H1 (cell line): ENCODE data around the gene DCTN3. TPM values are rescaled to one million over a fixed set of nuclear protein-coding genes. Genes with fewer than 3 reads are reported as not detected.

Experiments
- ASH2L ChIP-seq: fragments of 200-600, 300-600 bp; sonication (generic); IDR thresholded peaks from one replicate; pipeline ENCODE4 v1.7.1; 2017; ENCODE audit warnings: low read length
- BCL11A ChIP-seq, 2 experiments: IDR thresholded peaks; one replicate each; pipeline ENCODE4 v1.6.1; 2011; ENCODE audit warnings: low read depth in 2 of 2, low read length in 2 of 2, mild to moderate bottlenecking in 2 of 2
- CBX8 ChIP-seq: fragments of 300-800, 300-1000 bp; sonication (generic); IDR thresholded peaks from 2 replicates; pipeline ENCODE4 v1.7.1; 2016; ENCODE audit warnings: low read depth, low read length, borderline replicate concordance
- CHD2 ChIP-seq: IDR thresholded peaks from 2 replicates; pipeline ENCODE4 v1.6.1; 2012; ENCODE audit warnings: low read length, improper control_type of control experiment
- CTBP2 ChIP-seq: IDR thresholded peaks from 2 replicates; pipeline ENCODE4 v1.7.0; 2011; ENCODE audit warnings: borderline replicate concordance, mild to moderate bottlenecking, moderate library complexity, mixed read lengths, low read length; ENCODE audit not compliant: insufficient read depth, insufficient read length
- EGR1 ChIP-seq: IDR thresholded peaks from 2 replicates; pipeline ENCODE4 v1.6.1; 2011; ENCODE audit warnings: low read depth, low read length, borderline replicate concordance
- EP300 ChIP-seq, 2 experiments: IDR thresholded peaks; 1 replicate in 1 of 2; 2 replicates in 1 of 2; pipeline ENCODE4 v1.6.1; 2011 to 2012; ENCODE audit warnings: low read depth in 2 of 2, low read length in 2 of 2, mild to moderate bottlenecking in 2 of 2, borderline replicate concordance in 1 of 2, inconsistent platforms in 1 of 2, moderate library complexity in 1 of 2
- GTF2F1 ChIP-seq: IDR thresholded peaks from 2 replicates; pipeline ENCODE4 v1.6.1; 2012; ENCODE audit warnings: low read depth, low read length, improper control_type of control experiment, borderline replicate concordance
- HDAC2 ChIP-seq, 2 experiments: fragments of 300-600 bp in 1 of 2; sonication (generic) in 1 of 2; IDR thresholded peaks; 2 replicates each; pipeline ENCODE4 v1.6.1; 2011 to 2012; ENCODE audit warnings: low read depth in 2 of 2, low read length in 2 of 2, mild to moderate bottlenecking in 2 of 2, moderate library complexity in 2 of 2, borderline replicate concordance in 1 of 2, inconsistent platforms in 1 of 2
- KDM4A ChIP-seq: IDR thresholded peaks from one replicate; pipeline ENCODE4 v1.7.1; 2012; ENCODE audit warnings: low read depth, mild to moderate bottlenecking, moderate library complexity, low read length, inconsistent platforms; ENCODE audit not compliant: severe bottlenecking
- POU5F1 ChIP-seq: IDR thresholded peaks from 2 replicates; pipeline ENCODE4 v1.6.1; 2011; ENCODE audit warnings: low read depth, mild to moderate bottlenecking, low read length, moderate library complexity
- SIN3A ChIP-seq, 2 experiments: IDR thresholded peaks in 1 of 2; conservative IDR thresholded peaks in 1 of 2; 2 replicates each; pipeline ENCODE4 v1.6.1; 2011 to 2012; ENCODE audit warnings: low read length in 2 of 2, improper control_type of control experiment in 1 of 2, low read depth in 1 of 2, mild to moderate bottlenecking in 1 of 2
- SP1 ChIP-seq: IDR thresholded peaks from 2 replicates; pipeline ENCODE4 v1.6.1; 2011; ENCODE audit warnings: low read depth, low read length
- TCF12 ChIP-seq: IDR thresholded peaks from 2 replicates; pipeline ENCODE4 v1.6.1; 2011; ENCODE audit warnings: low read depth, mild to moderate bottlenecking, low read length
- YY1 ChIP-seq: IDR thresholded peaks from 2 replicates; pipeline ENCODE4 v1.6.1; 2011; ENCODE audit warnings: low read depth, mild to moderate bottlenecking, low read length
- ZNF274 ChIP-seq: IDR thresholded peaks from 2 replicates; pipeline ENCODE4 v1.7.0; 2012; ENCODE audit warnings: low read length, borderline replicate concordance; ENCODE audit errors: extremely low read depth
- polyA plus RNA-seq, 7 experiments: library from polyadenylated mRNA; depleted of rRNA in 3 of 7; stranded (reverse) in 5 of 7; unstranded in 2 of 7; fragments of >200 nt in 5 of 7; fragments of 200-250 nt in 2 of 7; gene quantifications; 1 replicate in 5 of 7; 2 replicates in 1 of 7; 4 replicates in 1 of 7; pipeline versions ENCODE4 v1.2.1 to v1.2.3, GENCODE V29; 2011 to 2013; ENCODE audit warnings: missing spikeins in 2 of 7, mixed read lengths in 2 of 7
- total RNA-seq: library from RNA; stranded (reverse); fragmentation: NEBNext Ultra II Directional; extraction: Animal tissue kit (Norgen Biotek cat#: 25700); gene quantifications from 2 replicates; pipeline ENCODE4 v1.2.1, GENCODE V29; 2021
- TF ChIP-seq, protein P1 (sequence below): IDR thresholded peaks from 2 replicates; pipeline ENCODE4 v1.6.1; 2011; ENCODE audit warnings: low read depth, mild to moderate bottlenecking, low read length; ENCODE audit not compliant: insufficient read depth
- TF ChIP-seq, protein P2 (sequence below): IDR thresholded peaks from 2 replicates; pipeline ENCODE4 v1.6.1; 2012; ENCODE audit warnings: inconsistent platforms
- TF ChIP-seq, protein P3 (sequence below), 3 experiments: IDR thresholded peaks; 1 replicate in 2 of 3; 2 replicates in 1 of 3; pipeline versions ENCODE4 v1.5.1 to v1.6.1; 2011; ENCODE audit warnings: low read length in 3 of 3, mild to moderate bottlenecking in 3 of 3, inconsistent platforms in 2 of 3, low read depth in 1 of 3, moderate library complexity in 1 of 3; ENCODE audit not compliant: insufficient read depth in 1 of 3; ENCODE audit errors: control extremely low read depth in 1 of 3

Gene DCTN3
- total and polyA plus RNA-seq, 2 of the 8 experiments (the other 6 are each of a cell fraction or from before 2014, with no cell fraction given): 25.6 to 39.2 TPM

DNA sequence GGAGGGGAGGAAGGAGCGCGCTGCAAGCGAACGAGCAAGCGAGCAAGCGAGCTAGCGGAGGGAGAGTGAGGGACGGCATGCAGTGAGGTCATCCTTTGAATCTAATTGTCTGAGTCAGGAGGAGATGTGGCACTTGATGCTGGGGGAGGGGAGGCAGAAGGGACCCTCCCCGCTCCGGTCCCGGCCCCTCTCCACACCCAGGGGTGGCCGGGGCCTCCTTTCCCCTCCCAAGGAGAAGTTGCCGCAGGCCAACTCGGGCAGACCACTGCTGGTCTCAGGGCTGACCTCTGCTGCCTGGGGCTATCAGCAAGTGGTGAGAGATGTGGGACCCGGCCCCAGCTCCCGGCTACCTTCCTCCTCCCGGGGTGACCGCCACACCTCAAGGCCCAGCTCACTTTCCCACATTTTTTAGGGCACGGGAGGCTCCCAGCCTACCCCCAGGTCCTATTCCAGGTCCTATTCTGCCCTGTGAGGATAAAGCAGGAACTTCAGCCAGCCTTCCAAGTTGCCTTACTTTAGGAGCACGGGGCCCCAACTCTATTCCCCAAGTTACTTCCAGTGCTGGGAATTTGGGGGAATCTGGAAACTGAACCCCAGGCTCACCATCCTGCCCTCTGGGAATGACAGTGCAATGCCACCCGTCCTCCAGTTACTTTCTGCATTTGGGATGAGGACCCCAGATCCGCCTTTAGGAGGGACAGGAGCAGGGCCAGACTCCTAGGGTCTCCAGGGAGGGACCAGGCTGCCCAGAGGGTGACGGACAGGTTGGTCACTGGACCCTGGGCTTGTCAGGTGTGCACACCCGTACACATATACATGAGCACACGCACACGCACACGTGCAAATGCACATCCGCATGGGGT lies 41.8 kb downstream of the DCTN3 start (continued):
- TF ChIP-seq, protein P1, sequence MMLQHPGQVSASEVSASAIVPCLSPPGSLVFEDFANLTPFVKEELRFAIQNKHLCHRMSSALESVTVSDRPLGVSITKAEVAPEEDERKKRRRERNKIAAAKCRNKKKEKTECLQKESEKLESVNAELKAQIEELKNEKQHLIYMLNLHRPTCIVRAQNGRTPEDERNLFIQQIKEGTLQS: no peak
- TF ChIP-seq POU5F1 (no peak), YY1 (no peak), GTF2F1 (no peak), CHD2 (no peak), SIN3A (conservative IDR thresholded peaks at IDR 0.05 in 1 of 2, IDR thresholded peaks at IDR 0.05 in 1 of 2; ENCODE audit: low read depth in 1 of 2, low read length in 2 of 2) (no peak; a peak in 1 of 4 replicates), ASH2L (no peak), CTBP2 (no peak), EGR1 (no peak), KDM4A (peak; percentile 61), SP1 (no peak), EP300 (IDR thresholded peaks at IDR 0.05; ENCODE audit: borderline replicate concordance in 1 of 2, low read depth in 2 of 2, low read length in 2 of 2) (no peak), CBX8 (no peak), BCL11A (IDR thresholded peaks at IDR 0.05; ENCODE audit: low read depth in 2 of 2, low read length in 2 of 2) (no peak), HDAC2 (IDR thresholded peaks at IDR 0.05; ENCODE audit: borderline replicate concordance in 1 of 2, low read depth in 2 of 2, low read length in 2 of 2) (no peak), TCF12 (no peak), ZNF274 (no peak)
- TF ChIP-seq, protein P2, sequence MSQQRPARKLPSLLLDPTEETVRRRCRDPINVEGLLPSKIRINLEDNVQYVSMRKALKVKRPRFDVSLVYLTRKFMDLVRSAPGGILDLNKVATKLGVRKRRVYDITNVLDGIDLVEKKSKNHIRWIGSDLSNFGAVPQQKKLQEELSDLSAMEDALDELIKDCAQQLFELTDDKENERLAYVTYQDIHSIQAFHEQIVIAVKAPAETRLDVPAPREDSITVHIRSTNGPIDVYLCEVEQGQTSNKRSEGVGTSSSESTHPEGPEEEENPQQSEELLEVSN: peak; percentile 48; the same call in 1 of the 2 replicates
- TF ChIP-seq, protein P3, sequence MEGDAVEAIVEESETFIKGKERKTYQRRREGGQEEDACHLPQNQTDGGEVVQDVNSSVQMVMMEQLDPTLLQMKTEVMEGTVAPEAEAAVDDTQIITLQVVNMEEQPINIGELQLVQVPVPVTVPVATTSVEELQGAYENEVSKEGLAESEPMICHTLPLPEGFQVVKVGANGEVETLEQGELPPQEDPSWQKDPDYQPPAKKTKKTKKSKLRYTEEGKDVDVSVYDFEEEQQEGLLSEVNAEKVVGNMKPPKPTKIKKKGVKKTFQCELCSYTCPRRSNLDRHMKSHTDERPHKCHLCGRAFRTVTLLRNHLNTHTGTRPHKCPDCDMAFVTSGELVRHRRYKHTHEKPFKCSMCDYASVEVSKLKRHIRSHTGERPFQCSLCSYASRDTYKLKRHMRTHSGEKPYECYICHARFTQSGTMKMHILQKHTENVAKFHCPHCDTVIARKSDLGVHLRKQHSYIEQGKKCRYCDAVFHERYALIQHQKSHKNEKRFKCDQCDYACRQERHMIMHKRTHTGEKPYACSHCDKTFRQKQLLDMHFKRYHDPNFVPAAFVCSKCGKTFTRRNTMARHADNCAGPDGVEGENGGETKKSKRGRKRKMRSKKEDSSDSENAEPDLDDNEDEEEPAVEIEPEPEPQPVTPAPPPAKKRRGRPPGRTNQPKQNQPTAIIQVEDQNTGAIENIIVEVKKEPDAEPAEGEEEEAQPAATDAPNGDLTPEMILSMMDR (IDR thresholded peaks at IDR 0.05; ENCODE audit: control extremely low read depth in 1 of 3, insufficient read depth in 1 of 3, low read depth in 1 of 3, low read length in 3 of 3): peak in 1 of 3 experiments; percentile 6; a peak in 1 of 4 replicates
